Measurements from ENCODE around the gene RGS7.
"Not testable (repeated sequence)": the region's sequence is repeated elsewhere in the genome, so short reads cannot be mapped to it uniquely, and the experiment has no call there.

Gene RGS7

DNA sequence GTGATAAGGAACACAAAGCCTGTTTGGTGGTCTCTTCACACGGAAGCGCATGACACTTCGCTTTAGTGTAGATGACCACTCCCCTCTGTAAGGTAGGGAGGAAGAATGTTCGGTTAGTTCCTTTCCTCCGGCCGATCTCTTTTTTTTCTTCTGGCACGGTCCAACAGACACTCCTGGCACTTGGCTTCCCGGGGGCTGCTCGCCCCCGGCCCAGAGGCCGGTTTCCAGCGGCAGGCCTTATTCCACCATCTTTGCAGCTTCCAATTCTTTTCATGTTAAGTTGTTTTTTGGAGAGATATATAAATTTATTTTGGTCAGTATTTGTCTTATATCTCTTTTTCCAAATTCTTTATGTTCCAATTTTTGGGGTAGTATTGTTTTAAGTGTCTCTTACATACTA, 593.2 kb downstream of the RGS7 start:
- DNase-seq, result no peak

DNA sequence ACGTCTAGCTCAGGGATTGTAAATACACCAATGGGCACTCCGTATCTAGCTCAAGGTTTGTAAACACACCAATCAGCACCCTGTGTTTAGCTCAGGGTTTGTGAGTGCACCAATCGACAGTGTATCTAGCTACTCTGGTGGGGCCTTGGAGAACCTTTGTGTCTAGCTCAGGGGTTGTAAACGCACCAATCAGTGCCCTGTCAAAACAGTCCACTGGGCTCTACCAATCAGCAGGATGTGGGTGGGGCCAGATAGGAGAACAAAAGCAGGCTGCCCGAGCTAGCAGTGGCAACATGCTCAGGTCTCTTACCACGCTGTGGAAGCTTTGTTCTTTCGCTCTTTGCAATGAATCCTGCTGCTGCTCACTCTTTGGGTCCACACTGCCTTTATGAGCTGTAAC, 593.9 kb downstream of the RGS7 start:
- DNase-seq, result not testable (repeated sequence)

DNA sequence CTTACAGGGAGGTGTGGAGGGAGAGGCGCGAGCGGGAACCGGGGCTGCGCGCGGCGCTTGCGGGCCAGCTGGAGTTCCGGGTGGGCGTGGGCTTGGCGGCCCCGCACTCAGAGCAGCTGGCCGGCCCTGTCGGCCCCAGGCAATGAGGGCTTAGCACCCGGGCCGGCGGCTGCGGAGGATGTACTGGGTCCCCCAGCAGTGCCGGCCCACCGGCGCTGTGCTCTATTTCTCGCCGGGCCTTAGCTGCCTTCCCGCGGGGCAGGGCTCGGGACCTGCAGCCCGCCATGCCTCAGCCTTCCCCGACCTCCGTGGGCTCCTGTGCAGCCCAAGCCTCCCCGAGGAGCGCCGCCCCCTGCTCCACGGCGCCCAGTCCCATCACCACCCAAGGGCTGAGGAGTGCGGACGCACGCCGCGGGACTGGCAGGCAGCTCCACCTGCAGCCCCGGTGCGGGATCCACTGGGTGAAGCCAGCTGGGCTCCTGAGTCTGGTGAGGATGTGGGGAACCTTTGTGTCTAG, 594.5 kb downstream of the RGS7 start:
- DNase-seq, result not testable (repeated sequence)

DNA sequence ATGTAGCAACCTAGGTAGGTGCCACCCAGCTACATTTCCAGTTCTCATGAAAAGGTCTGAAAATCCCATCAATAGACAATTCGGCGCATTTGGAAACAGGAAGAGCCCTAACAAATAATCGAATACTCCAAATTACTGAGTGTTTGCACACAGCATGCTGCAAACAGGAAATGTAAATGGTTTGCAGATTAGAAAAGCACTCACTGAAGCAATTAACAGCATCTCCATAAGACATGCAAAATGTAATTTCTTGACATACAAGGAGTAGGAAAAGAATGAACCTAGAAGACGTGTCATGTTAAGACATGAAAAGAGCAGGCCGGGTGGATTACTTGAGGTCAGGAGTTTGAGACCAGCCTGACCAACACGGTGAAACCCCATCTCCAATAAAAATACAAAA, 598.2 kb downstream of the RGS7 start:
- DNase-seq, result not testable (repeated sequence)

DNA sequence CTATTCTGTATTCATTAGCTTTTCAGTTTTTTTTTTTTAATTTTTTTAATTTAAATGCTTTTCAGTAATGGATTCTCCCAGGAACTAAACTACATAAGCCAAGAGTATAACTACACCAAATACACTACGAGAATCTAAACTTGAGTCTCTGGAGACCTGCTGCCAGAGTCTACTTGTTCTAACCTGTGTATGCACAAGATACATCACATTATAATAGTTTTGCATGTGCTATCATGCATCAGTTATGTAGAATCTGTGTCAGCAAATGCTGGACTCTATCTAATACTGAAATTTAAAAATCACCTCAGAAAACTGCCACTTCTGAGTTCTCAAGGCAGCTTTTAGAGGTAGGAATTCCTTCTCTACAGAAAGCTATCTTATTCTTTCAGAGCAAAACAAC, 598.7 kb downstream of the RGS7 start:
- no peak for DNase-seq

DNA sequence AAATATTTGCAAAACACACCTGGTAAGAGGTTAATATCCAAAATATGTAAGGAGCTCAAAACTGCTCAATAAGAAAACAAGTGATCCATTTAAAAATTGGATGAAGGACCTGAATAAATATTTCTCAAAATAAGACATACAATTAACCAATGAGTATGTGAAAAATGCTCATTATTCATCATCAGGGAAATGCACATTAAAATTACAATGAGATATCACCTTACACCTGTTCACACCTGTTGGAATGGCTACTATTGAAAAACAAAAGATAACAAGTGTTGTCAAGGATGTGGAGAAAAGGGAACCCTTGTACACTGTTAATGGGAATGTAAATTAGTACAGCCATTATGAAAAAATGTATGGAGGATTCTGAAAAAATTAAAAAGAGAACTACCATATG, 609.1 kb downstream of the RGS7 start:
- DNase-seq, result no peak

DNA sequence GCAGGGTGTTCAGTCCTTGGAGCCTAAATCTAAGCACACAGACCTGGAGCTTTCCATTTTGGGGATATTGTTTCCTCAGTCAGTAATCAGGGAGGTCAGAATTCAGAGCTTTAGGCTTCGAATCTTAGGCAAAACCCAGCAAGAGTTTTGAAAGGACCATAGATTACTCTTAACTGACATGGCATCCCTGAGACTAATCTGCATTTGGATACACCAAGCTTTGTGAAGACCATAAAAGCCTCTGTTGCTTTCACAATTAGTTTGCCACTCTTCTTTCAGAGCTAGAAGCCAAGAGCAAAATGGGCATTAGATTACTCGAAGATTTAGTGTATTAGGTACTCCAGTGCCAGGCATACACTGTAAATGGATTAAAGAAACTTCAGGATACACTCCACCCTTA, 613.3 kb downstream of the RGS7 start:
- DNase-seq, result no peak

DNA sequence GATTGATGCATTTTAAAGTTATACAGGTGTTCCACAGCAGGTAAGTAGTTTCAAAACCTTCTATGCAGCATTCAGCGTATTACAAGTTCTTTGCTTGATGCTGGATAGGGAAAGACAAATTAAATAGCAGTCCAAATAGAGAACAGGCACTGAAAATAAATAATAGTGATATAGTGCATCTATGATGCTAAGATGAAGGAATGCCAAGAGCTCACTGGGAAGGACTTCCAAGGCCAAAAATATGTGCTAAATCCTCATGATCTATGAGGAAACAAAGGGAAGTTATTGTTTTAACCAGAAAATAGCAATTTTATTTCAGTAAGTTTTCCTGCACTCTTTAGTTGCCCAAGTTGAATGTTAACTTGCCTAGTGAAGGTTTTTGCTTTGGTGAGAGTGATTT, 617.3 kb downstream of the RGS7 start:
- no peak for DNase-seq

DNA sequence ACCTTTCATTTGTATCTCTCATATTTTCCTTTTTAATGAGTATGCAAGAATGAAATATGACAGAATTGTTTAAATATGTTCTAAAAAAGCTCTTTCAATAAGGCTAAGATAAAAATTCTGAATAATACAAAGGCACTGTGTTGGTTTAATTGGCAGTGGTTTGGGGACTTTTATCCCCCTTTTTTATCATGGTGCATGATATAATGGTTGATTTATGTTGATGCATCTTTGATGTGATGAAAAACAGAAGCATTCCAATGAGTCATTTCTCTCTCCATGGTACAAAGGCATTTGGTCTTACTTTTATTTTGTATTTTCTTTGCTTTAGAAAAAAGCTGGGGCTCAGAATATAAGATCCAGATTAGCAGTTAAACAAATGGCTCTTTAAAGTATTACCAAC, 617.9 kb downstream of the RGS7 start:
- DNase-seq, result no peak

DNA sequence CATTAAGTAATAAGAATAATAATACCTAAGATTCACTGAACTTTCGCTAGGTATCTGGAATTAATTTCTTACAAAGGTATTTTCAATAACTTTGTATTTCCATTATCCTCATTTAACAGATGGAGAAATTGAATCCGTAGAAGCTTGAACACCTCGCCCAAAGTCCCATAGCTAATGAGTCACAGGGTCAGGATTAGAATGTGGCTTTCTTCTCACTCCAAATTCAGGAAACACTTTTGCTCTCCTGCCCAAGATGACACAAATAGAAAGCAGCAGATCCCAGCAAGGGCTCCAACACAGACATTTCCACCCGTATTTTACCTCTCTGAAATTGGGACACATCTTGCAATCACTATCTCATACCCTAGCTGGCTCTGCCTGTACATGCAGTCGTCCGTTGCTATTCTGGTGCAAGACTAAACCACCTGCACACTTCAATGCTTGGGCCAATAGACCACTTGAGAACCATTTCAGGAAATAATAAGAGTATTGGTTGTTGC, 619.2 kb downstream of the RGS7 start:
- no peak for DNase-seq

DNA sequence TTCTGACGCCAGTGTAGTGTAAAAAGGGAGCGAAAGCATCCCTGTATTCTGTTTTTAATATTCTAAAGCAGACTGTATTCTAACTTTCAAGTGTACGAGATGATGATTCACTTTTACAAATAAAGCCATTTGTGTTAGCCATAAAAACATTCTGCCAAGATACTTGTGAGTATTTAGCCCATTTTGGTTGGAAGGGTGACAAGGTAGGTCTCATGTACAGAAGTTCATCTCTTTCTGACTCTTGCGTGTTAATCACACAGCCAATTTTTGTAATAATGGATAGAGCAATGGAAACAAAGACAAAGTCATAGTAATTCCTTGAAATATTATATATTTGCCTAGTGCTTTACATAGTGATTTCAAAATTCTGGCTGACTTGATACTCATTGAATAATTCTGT, 619.7 kb downstream of the RGS7 start:
- DNase-seq, result no peak

DNA sequence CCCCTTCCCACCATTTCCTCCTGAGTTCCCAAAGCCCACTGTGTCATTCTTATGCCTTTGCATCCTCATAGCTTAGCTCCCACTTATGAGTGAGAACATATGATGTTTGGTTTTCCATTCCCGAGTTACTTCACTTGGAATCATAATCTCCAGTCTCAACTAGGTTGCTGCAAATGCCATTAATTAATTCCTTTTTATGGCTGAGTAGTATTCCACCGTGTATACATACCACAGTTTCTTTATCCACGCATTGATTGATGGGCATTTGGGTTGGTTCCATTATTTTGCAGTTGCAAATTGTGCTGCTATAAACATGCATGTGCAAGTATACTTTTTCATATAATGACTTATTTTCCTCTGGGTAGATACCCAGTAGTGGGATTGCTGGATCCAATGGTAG, 622.3 kb downstream of the RGS7 start:
- DNase-seq, result not testable (repeated sequence)

DNA sequence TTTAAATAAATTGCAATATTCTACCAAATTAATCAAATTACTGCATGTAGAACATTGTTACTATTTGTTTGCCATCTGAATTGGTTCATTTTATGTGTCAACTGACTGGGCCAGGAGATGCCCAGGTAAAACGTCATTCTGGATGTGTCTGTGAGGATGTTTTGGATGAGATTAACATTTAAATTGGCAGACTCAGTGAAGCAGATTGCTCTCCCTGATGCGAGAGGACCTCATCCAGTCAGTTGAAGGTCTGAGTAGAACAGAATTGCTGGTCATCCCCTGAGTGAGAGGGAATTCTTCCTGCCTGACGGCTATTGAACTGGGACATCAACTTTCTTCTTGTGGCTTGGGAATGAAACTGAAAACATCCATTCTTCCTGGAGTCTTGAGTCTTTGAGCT, 623.0 kb downstream of the RGS7 start:
- no peak for DNase-seq

DNA sequence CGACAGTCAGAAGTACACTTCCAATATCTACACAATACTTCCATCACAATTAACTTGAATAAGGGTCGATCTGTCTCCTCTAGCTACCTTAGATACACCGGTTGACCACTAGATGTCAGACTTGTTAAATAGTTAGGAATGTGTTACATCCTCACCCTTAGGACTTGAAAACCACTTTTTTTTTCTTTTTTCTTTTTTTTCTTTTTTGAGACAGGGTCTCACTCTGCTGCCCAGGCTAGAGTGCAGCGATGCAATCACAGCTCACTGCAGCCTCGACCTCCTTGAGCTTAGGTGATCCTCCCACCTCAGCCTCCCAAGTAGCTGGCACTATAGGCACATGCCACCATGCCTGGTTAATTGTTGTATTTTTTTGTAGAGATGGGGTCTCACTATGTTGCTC, 624.6 kb downstream of the RGS7 start:
- no peak for DNase-seq
